ENCODE results near the gene MAP3K8. TPM values are rescaled to one million over a fixed set of nuclear protein-coding genes. Genes with fewer than 3 reads are reported as not detected.

MAP3K8 gene
- total and polyA plus RNA-seq, 7 donors, result 2.4 to 8.3 (median 4.4) TPM

- H3K36me3 ChIP-seq (ENCODE audit: insufficient read depth in 1 of 2, low read depth in 1 of 2), result no peaks in the 10 kb centered on the region
- ATAC-seq, result no peak
- H3K27ac ChIP-seq, result no peak overlapping the region
- TF ChIP-seq CTCF (IDR thresholded peaks at IDR 0.05), result no peak
- peaks cover 4% of the 10 kb centered on the region for H3K4me1 ChIP-seq
- no peak overlapping the region for H3K4me3 ChIP-seq
- DNase-seq, result no peak
- H3K9me3 ChIP-seq, result no peaks in the 10 kb centered on the region
- intact Hi-C loops (cut with DNase I), result no loop called here
- H3K27me3 ChIP-seq (ENCODE audit: insufficient read depth in 3 of 3, low read length in 2 of 3), result no peaks in the 10 kb centered on the region
- 14 to 24% (median 18%) methylated on average over 1 of the region's 1 CpG for WGBS, 3 donors
Observed at GRCh38 chr10:30389543-30389942, 44.4 kb upstream of the MAP3K8 start.

- Histone ChIP-seq H3K4me1 (peaks cover 4% of the 10 kb centered on the region), H3K4me3 (no peak overlapping the region), H3K27me3 (ENCODE audit: insufficient read depth in 3 of 3, low read length in 2 of 3) (no peaks in the 10 kb centered on the region), H3K36me3 (ENCODE audit: insufficient read depth in 1 of 2, low read depth in 1 of 2) (no peaks in the 10 kb centered on the region), H3K27ac (no peak overlapping the region), H3K9me3 (no peaks in the 10 kb centered on the region)
- no peak for DNase-seq
- no peak for TF ChIP-seq CTCF (IDR thresholded peaks at IDR 0.05)
- 84 to 87% (median 86%) methylated on average over 3 of the region's 3 CpGs for WGBS, 3 donors
- intact Hi-C loops (cut with DNase I), result loop anchor here in 1 of 2 donors (5.0 kb wide), 1 partner anchor 147 kb away; no protein-coding TSS in a partner anchor
- no peak for ATAC-seq
Observed at GRCh38 chr10:30390207-30390606, 43.8 kb upstream of the MAP3K8 start.

- ATAC-seq (no peak), DNase-seq (no peak)
- Histone ChIP-seq H3K27ac (no peak overlapping the region), H3K36me3 (ENCODE audit: insufficient read depth in 1 of 2, low read depth in 1 of 2) (no peaks in the 10 kb centered on the region), H3K4me3 (no peak overlapping the region), H3K9me3 (no peaks in the 10 kb centered on the region), H3K27me3 (ENCODE audit: insufficient read depth in 3 of 3, low read length in 2 of 3) (no peaks in the 10 kb centered on the region), H3K4me1 (peaks cover 4% of the 10 kb centered on the region)
- intact Hi-C loops (cut with DNase I), result loop anchor here in 1 of 2 donors (5.0 kb wide), 1 partner anchor 146 kb away; no protein-coding TSS in a partner anchor
- WGBS, 3 donors, result 58 to 66% (median 65%) methylated on average over 7 of the region's 7 CpGs
- no peak for TF ChIP-seq CTCF (IDR thresholded peaks at IDR 0.05)
Observed at GRCh38 chr10:30391266-30391665, 42.7 kb upstream of the MAP3K8 start.

GRCh38 chr10:30392564-30392990 lies 41.4 kb upstream of the MAP3K8 start:
- Histone ChIP-seq H3K27ac (no peak overlapping the region), H3K27me3 (ENCODE audit: insufficient read depth in 3 of 3, low read length in 2 of 3) (no peaks in the 10 kb centered on the region), H3K4me1 (peaks cover 4% of the 10 kb centered on the region), H3K36me3 (ENCODE audit: insufficient read depth in 1 of 2, low read depth in 1 of 2) (no peaks in the 10 kb centered on the region), H3K4me3 (peak overlapping the region; percentile 40), H3K9me3 (no peaks in the 10 kb centered on the region)
- peak; percentile 95 for TF ChIP-seq CTCF (IDR thresholded peaks at IDR 0.05)
- WGBS, 3 donors, result 4 to 7% (median 4%) methylated on average over 17 of the region's 17 CpGs
- DNase-seq, result peak; percentile 68 to 87
- intact Hi-C loops (cut with DNase I), result loop anchor here (1.0 to 5.0 kb wide), 3 partner anchors 145 to 199 kb away; no protein-coding TSS in a partner anchor
- peak; percentile 99 to 100 (median 100) for ATAC-seq

- H3K36me3 ChIP-seq (ENCODE audit: insufficient read depth in 1 of 2, low read depth in 1 of 2), result no peaks in the 10 kb centered on the region
- H3K4me1 ChIP-seq, result peaks cover 4% of the 10 kb centered on the region
- no peaks in the 10 kb centered on the region for H3K27me3 ChIP-seq (ENCODE audit: insufficient read depth in 3 of 3, low read length in 2 of 3)
- ATAC-seq (no peak), DNase-seq (no peak)
- intact Hi-C loops (cut with DNase I), result no loop called here
- no peak for TF ChIP-seq CTCF (IDR thresholded peaks at IDR 0.05)
- no peak overlapping the region for H3K4me3 ChIP-seq
- WGBS, 3 donors, result 79 to 90% (median 80%) methylated on average over 3 of the region's 3 CpGs
- no peaks in the 10 kb centered on the region for H3K9me3 ChIP-seq
- H3K27ac ChIP-seq, result no peak overlapping the region
Observed at GRCh38 chr10:30396293-30396692, 37.7 kb upstream of the MAP3K8 start.

Measured in psoas muscle (tissue), 8 donors.